ENCODE measurements around the gene TM9SF4.

TM9SF4 gene, protein sequence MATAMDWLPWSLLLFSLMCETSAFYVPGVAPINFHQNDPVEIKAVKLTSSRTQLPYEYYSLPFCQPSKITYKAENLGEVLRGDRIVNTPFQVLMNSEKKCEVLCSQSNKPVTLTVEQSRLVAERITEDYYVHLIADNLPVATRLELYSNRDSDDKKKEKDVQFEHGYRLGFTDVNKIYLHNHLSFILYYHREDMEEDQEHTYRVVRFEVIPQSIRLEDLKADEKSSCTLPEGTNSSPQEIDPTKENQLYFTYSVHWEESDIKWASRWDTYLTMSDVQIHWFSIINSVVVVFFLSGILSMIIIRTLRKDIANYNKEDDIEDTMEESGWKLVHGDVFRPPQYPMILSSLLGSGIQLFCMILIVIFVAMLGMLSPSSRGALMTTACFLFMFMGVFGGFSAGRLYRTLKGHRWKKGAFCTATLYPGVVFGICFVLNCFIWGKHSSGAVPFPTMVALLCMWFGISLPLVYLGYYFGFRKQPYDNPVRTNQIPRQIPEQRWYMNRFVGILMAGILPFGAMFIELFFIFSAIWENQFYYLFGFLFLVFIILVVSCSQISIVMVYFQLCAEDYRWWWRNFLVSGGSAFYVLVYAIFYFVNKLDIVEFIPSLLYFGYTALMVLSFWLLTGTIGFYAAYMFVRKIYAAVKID

GRCh38 chr20:32109392-32110172 is at the start of gene TM9SF4:
TM9SF4 (plus strand) TSS chr20:32109714; CDS start chr20:32109741, 27 bp downstream.
- peak; percentile 95 for DNase-seq

DNA sequence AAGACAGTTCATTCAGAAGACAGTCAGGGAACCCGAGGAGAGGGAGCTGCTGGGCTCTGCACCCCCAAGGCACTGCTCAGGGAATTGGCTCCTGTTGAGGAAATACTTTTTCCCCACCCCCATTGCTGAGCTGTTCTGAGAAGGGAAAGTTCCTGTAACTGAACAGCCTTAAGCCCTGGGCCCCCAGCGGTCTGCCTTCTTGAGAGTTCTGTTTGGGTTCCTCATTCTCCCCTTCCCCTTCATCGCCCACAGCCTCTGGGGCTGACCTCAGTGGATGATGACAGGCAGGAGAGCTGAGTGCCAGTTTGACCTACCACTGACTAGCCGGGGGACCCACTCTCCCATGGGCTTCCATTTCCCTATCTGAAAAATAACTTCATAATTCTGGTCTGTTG is 46.7 kb upstream of the TM9SF4 start:
- no peak for DNase-seq

- no peak for DNase-seq
Measured at GRCh38 chr20:32063695-32064094, 45.8 kb upstream of the TM9SF4 start.

- DNase-seq, result no peak
Measured at GRCh38 chr20:32064667-32065066, 44.8 kb upstream of the TM9SF4 start.

DNA sequence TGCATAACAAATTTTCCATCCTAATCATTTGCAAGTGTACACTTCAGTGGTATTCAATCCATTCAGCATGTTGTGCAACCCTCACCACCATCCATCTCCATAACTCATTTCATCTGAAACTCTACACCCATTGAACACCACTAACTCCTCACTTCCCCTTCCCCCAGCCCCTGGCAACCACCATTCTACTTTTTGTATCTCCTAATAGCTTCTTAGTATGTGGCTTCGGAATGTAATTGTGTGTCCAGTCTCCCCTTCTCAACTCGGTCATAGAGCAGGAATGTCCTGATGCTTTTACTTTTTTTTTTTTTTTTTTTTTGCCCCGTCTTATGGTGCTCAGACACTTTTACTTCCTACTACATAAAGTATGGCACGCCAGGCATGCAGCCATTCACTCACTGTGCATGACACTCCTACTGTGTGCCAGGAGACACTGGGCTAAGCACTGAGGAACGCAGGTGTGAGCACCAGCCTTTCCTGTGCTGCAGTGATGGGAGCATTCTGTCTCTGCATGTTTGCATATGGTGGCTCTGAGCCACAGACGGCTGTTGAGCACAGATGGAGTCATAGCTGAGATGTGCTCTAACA is 42.2 kb upstream of the TM9SF4 start:
- peak; percentile 99 for DNase-seq

DNA sequence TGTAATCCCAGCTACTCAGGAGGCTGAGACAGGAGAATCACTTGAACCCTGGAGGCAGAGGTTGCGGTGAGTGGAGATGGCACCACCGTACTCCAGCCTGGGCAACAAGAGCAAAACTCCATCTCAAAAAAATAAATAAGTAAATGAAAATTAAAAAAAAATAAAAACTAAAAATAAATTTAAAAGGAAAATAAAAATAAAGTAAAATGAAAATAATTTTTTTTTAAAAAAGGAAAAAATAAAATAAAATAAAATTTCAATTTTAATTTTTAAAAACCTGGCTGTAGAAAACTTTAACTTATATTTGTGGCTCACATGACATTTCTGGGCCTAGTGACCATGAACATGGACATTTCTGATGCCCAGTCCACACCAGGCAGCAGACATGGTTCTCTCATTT is 41.3 kb upstream of the TM9SF4 start:
- no peak for DNase-seq

DNA sequence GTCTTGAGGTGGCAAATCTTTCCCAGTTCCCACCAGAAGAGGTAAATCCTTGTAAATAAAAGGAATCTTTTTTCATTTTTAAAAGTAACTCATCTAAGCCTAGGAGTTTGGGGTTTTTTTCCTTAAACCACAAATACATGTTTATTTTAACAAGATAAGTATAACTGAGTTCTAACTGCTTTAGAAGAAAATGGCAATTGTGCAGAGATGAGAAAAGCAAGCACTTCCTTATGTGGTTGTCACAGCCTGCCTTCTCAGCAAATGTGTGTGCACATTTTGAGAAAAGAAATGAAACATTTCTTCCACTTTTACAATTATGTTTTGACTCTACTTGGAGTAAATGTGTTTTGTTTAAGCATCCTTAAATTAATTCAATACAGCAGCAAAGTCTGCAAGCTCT is 39.8 kb upstream of the TM9SF4 start:
- DNase-seq, result no peak

- no peak for DNase-seq
Measured at GRCh38 chr20:32070282-32070681, 39.2 kb upstream of the TM9SF4 start.

GRCh38 chr20:32070690-32071213 is 38.8 kb upstream of the TM9SF4 start:
- no peak for DNase-seq

GRCh38 chr20:32071395-32072167 is 37.9 kb upstream of the TM9SF4 start:
- DNase-seq, result no peak

- DNase-seq, result peak; percentile 32
Measured at GRCh38 chr20:32072168-32072750, 37.3 kb upstream of the TM9SF4 start.

GRCh38 chr20:32075534-32075933 is 34.0 kb upstream of the TM9SF4 start:
- no peak for DNase-seq

DNA sequence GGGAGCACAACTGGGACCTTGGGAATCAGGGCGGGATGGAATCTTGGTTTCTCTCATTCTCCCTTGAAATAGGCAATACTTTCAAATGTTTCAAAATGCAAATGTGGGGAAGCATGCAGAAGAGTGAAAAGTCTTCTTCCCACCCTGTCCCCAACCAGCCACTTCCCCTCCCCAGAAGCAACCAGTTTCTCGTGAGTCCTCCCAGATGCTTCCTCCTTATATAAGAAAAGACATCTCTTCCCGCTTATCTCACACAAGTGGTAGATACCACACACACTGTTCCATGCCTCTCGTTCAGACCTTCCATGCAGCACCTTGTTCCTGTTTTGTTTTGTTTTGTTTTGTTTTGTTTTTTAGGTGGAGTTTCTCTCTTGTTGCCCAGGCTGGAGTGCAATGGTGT is 32.3 kb upstream of the TM9SF4 start:
- DNase-seq, result no peak

GRCh38 chr20:32078322-32078721 is 31.2 kb upstream of the TM9SF4 start:
- DNase-seq, result no peak

- no peak for DNase-seq
Measured at GRCh38 chr20:32078791-32079190, 30.7 kb upstream of the TM9SF4 start.

DNA sequence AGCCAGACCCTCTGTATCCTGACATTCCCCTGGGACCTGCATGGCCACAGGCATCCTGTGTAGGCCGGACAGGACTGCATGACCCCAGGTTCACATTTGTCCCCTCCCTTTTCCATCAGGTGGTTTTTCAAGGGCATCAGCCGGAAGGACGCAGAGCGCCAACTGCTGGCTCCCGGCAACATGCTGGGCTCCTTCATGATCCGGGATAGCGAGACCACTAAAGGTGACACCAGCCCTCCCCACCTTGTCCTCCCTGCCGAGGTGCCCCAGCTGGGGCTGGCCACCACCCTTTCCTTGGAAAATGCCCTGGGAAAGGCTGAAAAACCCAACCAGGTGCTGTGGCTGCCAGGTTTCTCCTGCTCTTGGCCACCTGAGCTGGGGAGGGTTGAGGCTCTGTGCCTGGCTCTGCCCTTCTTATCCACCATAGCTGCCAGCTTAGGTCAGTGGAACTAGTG is 29.8 kb upstream of the TM9SF4 start:
- DNase-seq, result no peak

DNA sequence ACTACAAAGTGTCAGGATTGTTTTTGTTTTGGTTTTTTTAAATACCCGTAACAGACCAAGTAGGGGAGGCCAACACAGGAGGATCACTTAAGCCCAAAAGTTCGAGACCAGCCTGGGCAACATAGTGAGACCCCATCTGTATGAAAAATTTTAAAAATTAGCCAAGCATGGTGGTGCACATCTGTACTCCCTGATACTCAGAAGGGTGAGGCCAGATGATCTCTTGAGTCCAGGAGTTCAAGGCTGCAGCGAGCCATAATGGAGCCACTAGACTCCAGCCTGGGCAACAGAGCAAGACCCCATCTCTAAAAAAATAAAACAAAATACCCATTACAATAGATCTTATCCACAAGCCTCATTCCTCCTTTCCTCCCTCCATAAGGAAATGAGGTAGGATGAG is 28.7 kb upstream of the TM9SF4 start:
- no peak for DNase-seq

GRCh38 chr20:32083469-32083868 is 26.0 kb upstream of the TM9SF4 start:
- DNase-seq, result no peak

GRCh38 chr20:32087070-32087469 is 22.4 kb upstream of the TM9SF4 start:
- DNase-seq, result no peak

GRCh38 chr20:32088759-32089158 is 20.8 kb upstream of the TM9SF4 start:
- DNase-seq, result no peak

DNA sequence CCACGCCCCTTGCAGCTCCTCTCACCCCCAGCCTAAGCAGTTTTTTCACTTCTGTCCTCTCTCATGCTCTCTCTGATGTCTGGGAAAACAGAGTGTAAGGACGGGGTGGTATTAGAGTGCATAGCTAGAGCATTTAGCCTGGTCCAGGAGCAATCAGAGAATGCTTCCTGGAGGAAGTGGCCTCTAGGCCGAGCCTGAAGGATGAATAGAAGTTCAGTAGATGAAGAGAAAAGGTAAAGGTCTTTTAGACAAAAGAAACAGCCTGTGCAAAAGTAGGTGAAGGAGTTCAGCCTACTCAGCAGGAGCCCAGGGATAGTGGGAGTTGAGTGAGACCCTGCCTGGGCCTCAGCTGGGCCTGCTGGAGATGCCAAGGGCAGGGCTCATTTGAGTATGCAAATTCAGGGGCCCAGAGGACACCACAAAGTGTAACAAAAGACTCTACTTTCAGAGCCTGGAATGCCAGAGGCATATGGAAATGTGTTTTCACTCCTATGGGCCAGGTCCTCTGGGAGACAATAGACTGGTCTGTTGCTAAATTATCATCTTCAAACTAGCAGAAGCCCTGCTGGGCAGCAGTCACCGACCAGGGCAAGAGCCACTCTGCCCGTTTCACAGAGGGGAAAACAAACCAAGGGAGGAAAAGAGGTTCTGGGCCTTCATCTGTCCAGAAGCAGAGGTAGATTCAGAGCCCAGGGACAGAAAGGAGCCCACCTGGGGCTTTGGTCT is 19.7 kb upstream of the TM9SF4 start:
- DNase-seq, result no peak

Measured in fibroblast of skin of right biceps (primary cell).